ENCODE data around the gene STXBP6.

DNA sequence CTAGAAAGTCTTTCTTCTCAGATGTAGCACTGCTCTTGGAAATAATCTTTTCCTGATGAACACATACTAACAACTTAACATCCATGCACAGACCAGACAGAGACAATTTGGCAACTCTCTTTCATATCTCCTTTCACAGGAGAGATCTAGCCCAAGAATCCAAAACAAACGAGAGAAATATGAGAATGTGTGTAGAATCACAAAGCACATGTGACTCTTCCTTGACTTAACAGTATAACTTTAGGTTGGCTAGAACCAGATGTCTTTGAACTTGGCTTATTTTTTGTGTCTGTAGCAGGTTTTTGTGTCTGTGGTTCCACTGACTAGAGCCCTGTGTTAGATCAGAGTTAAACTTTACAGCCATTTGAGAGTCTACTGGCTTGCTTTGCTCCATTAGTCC, 114.2 kb downstream of the STXBP6 start:
- TF ChIP-seq, protein P1, sequence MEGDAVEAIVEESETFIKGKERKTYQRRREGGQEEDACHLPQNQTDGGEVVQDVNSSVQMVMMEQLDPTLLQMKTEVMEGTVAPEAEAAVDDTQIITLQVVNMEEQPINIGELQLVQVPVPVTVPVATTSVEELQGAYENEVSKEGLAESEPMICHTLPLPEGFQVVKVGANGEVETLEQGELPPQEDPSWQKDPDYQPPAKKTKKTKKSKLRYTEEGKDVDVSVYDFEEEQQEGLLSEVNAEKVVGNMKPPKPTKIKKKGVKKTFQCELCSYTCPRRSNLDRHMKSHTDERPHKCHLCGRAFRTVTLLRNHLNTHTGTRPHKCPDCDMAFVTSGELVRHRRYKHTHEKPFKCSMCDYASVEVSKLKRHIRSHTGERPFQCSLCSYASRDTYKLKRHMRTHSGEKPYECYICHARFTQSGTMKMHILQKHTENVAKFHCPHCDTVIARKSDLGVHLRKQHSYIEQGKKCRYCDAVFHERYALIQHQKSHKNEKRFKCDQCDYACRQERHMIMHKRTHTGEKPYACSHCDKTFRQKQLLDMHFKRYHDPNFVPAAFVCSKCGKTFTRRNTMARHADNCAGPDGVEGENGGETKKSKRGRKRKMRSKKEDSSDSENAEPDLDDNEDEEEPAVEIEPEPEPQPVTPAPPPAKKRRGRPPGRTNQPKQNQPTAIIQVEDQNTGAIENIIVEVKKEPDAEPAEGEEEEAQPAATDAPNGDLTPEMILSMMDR (conservative IDR thresholded peaks at IDR 0.05), result no peak
- no peak for TF ChIP-seq ZFX (IDR thresholded peaks at IDR 0.05)

All from C4-2B (cell line).